ENCODE results near the gene LHX8. TPM values are rescaled to one million over a fixed set of nuclear protein-coding genes. Genes with fewer than 3 reads are reported as not detected.

Gene LHX8
- total RNA-seq, result not detected
- polyA plus RNA-seq, result not detected

DNA sequence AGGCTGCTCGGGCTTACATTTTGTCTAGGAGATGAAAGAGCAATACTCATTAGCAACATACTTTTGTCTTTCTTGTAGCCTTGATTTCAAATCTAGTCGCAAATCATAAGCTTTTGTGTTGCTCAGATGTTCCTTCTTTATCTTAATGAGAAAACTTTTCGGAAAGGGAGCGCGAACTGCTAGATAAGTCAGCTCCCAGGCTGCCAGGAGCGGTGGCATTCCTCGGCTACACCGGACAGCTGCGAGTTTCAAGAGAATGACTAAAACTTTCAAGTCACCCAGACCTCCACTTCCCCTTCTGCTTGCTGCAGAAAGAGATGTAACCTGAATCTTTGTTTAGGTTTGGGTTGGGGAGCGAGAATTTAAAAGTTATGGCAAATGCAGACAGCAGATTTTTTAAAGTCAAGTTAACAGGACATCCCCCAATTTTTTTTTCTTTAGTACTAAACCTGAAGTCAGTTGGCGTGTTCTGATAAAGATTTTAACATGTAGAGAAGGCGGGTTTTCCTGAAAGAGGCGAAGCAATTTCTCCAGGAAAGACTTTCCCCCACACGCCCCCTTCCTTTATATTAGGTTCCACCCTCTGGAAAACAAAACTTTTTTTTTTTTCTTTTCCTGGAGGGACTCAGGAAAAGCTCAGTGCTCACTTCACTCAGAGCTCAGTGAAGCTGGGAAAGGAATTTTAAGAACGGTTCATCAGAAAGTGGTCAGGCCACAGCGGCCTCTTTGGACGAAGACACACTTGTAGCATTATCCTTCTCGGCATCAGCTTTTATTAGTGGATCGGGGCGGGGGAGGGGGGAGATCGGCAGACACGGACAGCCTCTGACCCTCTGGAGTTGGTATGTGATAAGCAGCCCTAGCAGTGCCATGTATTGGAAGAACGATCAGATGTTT, at the start of gene LHX8:
Gene LHX8 (plus strand): TSS at position 639 of the 897 bp plus-strand sequence. CDS start 2,227 bp downstream, outside the sequence.
- no peak within 1 kb of the TSS for H3K27ac ChIP-seq
- TF ChIP-seq, protein P1, sequence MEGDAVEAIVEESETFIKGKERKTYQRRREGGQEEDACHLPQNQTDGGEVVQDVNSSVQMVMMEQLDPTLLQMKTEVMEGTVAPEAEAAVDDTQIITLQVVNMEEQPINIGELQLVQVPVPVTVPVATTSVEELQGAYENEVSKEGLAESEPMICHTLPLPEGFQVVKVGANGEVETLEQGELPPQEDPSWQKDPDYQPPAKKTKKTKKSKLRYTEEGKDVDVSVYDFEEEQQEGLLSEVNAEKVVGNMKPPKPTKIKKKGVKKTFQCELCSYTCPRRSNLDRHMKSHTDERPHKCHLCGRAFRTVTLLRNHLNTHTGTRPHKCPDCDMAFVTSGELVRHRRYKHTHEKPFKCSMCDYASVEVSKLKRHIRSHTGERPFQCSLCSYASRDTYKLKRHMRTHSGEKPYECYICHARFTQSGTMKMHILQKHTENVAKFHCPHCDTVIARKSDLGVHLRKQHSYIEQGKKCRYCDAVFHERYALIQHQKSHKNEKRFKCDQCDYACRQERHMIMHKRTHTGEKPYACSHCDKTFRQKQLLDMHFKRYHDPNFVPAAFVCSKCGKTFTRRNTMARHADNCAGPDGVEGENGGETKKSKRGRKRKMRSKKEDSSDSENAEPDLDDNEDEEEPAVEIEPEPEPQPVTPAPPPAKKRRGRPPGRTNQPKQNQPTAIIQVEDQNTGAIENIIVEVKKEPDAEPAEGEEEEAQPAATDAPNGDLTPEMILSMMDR (IDR thresholded peaks at IDR 0.05), result no peak
- no peaks in the 10 kb centered on the region for H3K36me3 ChIP-seq
- peaks cover 0 to 85% (median 21%) of the 10 kb centered on the region in 4 donors for H3K27me3 ChIP-seq
- ATAC-seq (no peak), FAIRE-seq (no peak), DNase-seq (no peak)
- H3K4me1 ChIP-seq, result peaks cover 0 to 12% (median 6%) of the 10 kb centered on the region in 3 donors
- peak within 1 kb of the TSS in 3 of 4 donors; percentile 1 to 38 (median 19) for H3K4me3 ChIP-seq
- H3K9me3 ChIP-seq, result no peaks in the 10 kb centered on the region
- intact Hi-C loops (cut with DNase I), result no loop called here
- 10 to 12% methylated on average over 23 of the region's 23 CpGs for WGBS, 2 donors

DNA sequence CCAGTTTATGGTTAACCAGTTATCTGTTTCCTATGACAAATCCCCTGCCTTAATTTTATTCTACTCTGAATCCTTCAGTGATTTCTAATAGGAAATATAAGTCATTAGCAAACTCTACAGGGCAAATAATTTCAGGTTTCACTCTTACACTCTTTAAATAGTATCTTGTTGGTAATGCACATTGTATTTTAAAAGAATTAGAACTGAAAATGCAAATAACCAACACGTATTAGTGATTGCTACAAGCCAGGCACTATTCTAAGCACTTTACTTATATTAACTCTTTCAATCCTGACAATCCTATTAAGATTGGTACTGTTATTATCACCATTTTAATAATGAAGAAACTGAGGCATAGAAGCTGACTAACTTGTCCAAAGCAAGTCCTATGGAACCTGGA, 48.3 kb upstream of the LHX8 start:
- Histone ChIP-seq H3K9me3 (no peaks in the 10 kb centered on the region), H3K36me3 (no peaks in the 10 kb centered on the region), H3K27me3 (no peaks in the 10 kb centered on the region), H3K27ac (no peak overlapping the region), H3K4me1 (no peaks in the 10 kb centered on the region), H3K4me3 (no peak overlapping the region)
- TF ChIP-seq, protein P1 (IDR thresholded peaks at IDR 0.05), result no peak
- no peak for ATAC-seq
- FAIRE-seq, result no peak
- intact Hi-C loops (cut with DNase I), result no loop called here
- WGBS, 2 donors, result 10 to 24% methylated on average over 1 of the region's 1 CpG
- DNase-seq, result no peak

DNA sequence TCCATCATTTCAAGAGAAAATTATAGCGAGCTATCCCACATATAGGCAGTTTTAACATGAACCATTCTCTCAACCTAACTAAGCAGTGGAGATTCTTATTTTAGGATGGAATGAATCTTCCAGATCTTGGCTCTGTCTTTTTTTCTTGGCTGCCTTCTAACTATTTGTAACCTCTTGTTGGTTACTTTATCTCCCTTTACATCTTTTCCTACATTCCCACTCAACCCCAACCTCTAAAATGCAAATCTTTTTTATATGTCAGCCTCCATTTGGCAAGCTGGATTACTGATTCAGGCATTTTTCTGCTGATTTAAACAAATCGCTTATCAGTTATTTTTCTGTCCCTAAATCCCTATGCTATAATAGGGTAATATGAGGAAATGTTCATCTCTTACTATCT, 46.9 kb upstream of the LHX8 start:
- ATAC-seq, result no peak
- Histone ChIP-seq H3K27ac (no peak overlapping the region), H3K4me1 (no peaks in the 10 kb centered on the region), H3K9me3 (no peaks in the 10 kb centered on the region), H3K36me3 (no peaks in the 10 kb centered on the region), H3K27me3 (no peaks in the 10 kb centered on the region), H3K4me3 (no peak overlapping the region)
- TF ChIP-seq, protein P1 (IDR thresholded peaks at IDR 0.05), result no peak
- FAIRE-seq, result no peak
- intact Hi-C loops (cut with DNase I), result no loop called here
- WGBS, 2 donors, result 67 to 77% methylated on average over 2 of the region's 2 CpGs
- DNase-seq, result no peak

DNA sequence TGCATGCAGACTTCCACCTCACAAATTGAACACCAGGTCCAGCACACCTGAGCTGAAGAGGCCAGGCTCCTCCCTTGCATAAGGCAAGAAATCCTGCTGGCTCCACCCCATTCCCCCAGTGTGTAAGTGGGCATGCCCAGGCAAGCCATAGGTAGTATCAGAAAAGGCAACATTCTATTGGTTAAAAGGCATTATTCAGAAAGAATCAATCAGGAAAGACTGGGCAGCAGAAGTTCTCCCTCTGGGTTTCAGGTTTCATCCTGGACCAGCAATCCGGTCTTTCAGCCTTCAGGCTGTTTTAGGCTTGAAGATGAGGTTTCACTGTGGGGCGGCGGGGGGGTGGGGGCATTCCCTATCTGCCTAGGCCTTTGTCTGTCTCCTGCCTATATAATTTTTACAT, 42.0 kb upstream of the LHX8 start:
- DNase-seq (no peak), ATAC-seq (no peak)
- H3K9me3 ChIP-seq, result no peaks in the 10 kb centered on the region

More for the DNA sequence above, 42.0 kb upstream of the LHX8 start:
- Histone ChIP-seq H3K27me3 (no peaks in the 10 kb centered on the region), H3K36me3 (no peaks in the 10 kb centered on the region), H3K27ac (no peak overlapping the region), H3K4me3 (no peak overlapping the region), H3K4me1 (no peaks in the 10 kb centered on the region)
- TF ChIP-seq, protein P1 (IDR thresholded peaks at IDR 0.05), result no peak
- FAIRE-seq, result no peak
- WGBS, 2 donors, result 34 to 36% methylated on average over 3 of the region's 3 CpGs
- intact Hi-C loops (cut with DNase I), result no loop called here
